Dermis blood vessel endothelial cell (primary cell): ENCODE data around the gene HLA-DOA. TPM values are rescaled to one million over a fixed set of nuclear protein-coding genes. Genes with fewer than 3 reads are reported as not detected.
A peak's percentile ranks its signal among the peaks of the same experiment; 100 is the strongest.

Experiments
- DNase-seq: peaks from one replicate; pipeline ENCODE4 v3.0.0; 2010
- total RNA-seq: library from RNA; depleted of rRNA; stranded (reverse); fragments of >200 nt; gene quantifications from 2 replicates; pipeline ENCODE4 v1.2.3, GENCODE V29; 2014

The HLA-DOA gene
- total RNA-seq: not detected in 2 replicates

- peak; percentile 13 for DNase-seq
These were observed at the start of gene HLA-DOA for GRCh38 chr6:33008944-33009861. Gene HLA-DOA (minus strand): TSS chr6:33009591.

GRCh38 chr6:33057222-33058150 lies 48.1 kb upstream of the HLA-DOA start:
- DNase-seq: no peak

GRCh38 chr6:33053230-33053629 lies 43.8 kb upstream of the HLA-DOA start:
- peak; percentile 7 for DNase-seq

- DNase-seq: no peak
These were observed 43.2 kb upstream of the HLA-DOA start for GRCh38 chr6:33052627-33053026.

GRCh38 chr6:33050014-33050810 lies 40.8 kb upstream of the HLA-DOA start:
- no peak for DNase-seq

- peak; percentile 2 for DNase-seq
These were observed 40.1 kb upstream of the HLA-DOA start for GRCh38 chr6:33049323-33050013.

GRCh38 chr6:33040157-33040556 lies 30.8 kb upstream of the HLA-DOA start:
- no peak for DNase-seq

- no peak for DNase-seq
These were observed 27.1 kb upstream of the HLA-DOA start for GRCh38 chr6:33036535-33036934.

GRCh38 chr6:33034554-33034953 lies 25.2 kb upstream of the HLA-DOA start:
- DNase-seq: no peak

GRCh38 chr6:33030245-33030644 lies 20.9 kb upstream of the HLA-DOA start:
- DNase-seq: no peak

- no peak for DNase-seq
These were observed 20.2 kb upstream of the HLA-DOA start for GRCh38 chr6:33029328-33030184.

- no peak for DNase-seq
These were observed 18.9 kb upstream of the HLA-DOA start for GRCh38 chr6:33028220-33028849.

- no peak for DNase-seq
These were observed 15.1 kb upstream of the HLA-DOA start for GRCh38 chr6:33024521-33024920.

- no peak for DNase-seq
These were observed 14.1 kb upstream of the HLA-DOA start for GRCh38 chr6:33023536-33023935.

GRCh38 chr6:33021917-33022316 lies 12.5 kb upstream of the HLA-DOA start:
- DNase-seq: no peak

GRCh38 chr6:33019372-33019771 lies 10.0 kb upstream of the HLA-DOA start:
- DNase-seq: no peak

- DNase-seq: peak; percentile 68
These were observed 9.5 kb upstream of the HLA-DOA start for GRCh38 chr6:33018904-33019303.

GRCh38 chr6:33018418-33018817 lies 9.0 kb upstream of the HLA-DOA start:
- DNase-seq: no peak

- DNase-seq: no peak
These were observed 8.4 kb upstream of the HLA-DOA start for GRCh38 chr6:33017694-33018353.

GRCh38 chr6:33017018-33017417 lies 7.6 kb upstream of the HLA-DOA start:
- no peak for DNase-seq
